GM06990 (cell line): Measurements from ENCODE around the gene ALDOC.

ENCODE experiments used
- DNase-seq: peaks from one replicate; pipeline ENCODE4 v3.0.0-alpha.2; 2011; ENCODE audit not compliant: insufficient read length; ENCODE audit errors: extremely low read depth
- H3K27me3 ChIP-seq: replicated peaks from 2 replicates; pipeline ENCODE4 v1.6.0; 2011; ENCODE audit warnings: low read length; ENCODE audit not compliant: control insufficient read depth, insufficient read depth
- H3K36me3 ChIP-seq: 2 replicates; pipeline ENCODE4 v1.5.1; 2011; ENCODE audit warnings: low read length; ENCODE audit not compliant: control insufficient read depth, insufficient read depth
- H3K4me3 ChIP-seq: replicated peaks from 2 replicates; pipeline ENCODE4 v1.5.1; 2011; ENCODE audit warnings: low read depth, mild to moderate bottlenecking, control low read depth, low read length
- CTCF ChIP-seq: IDR thresholded peaks from 2 replicates; pipeline ENCODE4 v1.5.1; 2011; ENCODE audit warnings: low read length, control low read depth, mild to moderate bottlenecking, inconsistent platforms; ENCODE audit not compliant: insufficient read depth, poor library complexity, severe bottlenecking

ALDOC gene

DNA sequence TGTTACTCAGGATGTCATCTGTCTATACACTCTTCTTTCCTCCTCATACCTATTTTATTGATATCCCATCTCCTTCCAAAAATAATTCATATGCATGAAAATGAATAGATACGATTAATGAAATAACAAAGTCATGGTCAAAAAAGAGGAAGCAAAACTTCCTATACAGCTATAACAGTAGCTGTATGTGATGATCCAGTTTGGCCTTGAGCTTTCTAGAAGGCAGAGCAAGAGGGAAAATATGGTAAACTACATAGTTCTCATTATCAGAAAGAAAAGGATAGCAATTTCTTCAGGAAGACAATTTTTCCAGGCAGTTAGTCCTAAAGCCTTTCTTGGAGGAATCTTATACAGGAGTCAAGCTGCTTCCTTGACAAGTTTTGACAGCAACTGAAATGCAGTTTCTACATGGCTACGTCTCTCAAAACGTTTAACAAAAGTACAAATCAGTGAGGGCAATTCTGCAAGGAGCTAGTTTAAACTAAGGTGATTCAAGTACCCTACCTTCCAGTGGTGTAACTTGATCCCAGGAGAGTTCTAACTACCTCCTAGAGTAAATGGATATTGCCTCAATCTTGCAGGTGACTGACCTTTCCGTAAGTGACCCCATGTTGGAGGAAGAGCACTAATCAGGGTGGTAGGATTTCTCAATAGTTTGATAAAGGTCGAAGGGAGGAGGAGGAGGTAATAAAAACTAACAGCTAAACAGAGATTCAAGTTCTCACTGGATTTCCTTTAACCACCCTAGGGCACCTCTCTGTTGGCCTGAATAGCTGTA lies 21.1 kb upstream of the ALDOC start:
- Histone ChIP-seq H3K4me3 (peak overlapping the region; percentile 90), H3K36me3 (peaks cover 6% of the 10 kb centered on the region), H3K27me3 (no peaks in the 10 kb centered on the region)
- TF ChIP-seq CTCF: no peak
- DNase-seq: no peak

DNA sequence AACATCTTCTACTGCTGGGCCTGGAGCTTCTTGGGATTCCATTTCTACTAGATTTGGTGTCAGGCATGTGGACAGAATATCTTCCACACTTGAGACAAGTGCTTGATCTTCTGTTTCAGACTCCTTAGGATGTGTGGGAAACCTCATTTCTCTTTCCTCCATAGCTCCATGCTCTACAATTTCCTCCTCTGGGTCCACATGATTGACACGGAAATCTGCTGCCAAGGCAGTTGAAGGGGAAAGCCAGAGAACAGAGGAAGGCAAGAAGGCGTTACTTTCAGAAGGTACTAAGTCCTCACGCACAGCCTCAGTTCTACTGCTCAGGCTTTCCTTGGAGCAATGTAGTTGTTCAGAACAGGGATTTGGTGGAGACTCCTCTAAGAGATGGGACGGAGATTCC lies 15.6 kb upstream of the ALDOC start:
- TF ChIP-seq CTCF: no peak
- DNase-seq: no peak
- H3K27me3 ChIP-seq: no peaks in the 10 kb centered on the region
- peaks cover 31% of the 10 kb centered on the region for H3K36me3 ChIP-seq
- no peak overlapping the region for H3K4me3 ChIP-seq

DNA sequence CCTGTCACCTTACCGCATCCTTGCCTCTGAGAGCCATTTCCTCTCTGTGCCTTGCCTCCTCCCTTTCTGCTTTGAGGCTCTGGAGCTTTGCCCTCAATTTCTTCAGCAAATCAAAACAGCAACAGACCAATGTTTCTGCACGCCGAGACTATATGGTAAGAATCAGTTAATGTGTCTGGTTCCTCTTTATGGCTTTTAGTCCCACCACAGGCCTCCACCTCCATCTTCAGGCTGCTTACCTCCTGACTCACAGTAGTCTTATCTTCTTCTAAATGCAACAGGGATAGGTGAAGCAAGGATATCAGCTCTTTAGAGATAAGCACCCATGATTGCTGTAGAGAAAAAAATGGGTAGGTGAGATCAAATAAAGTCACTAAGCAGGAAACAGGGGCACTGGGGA lies 9.2 kb upstream of the ALDOC start:
- Histone ChIP-seq H3K36me3 (peaks cover 34% of the 10 kb centered on the region), H3K27me3 (no peaks in the 10 kb centered on the region), H3K4me3 (no peak overlapping the region)
- no peak for TF ChIP-seq CTCF
- DNase-seq: no peak

GRCh38 chr17:28584434-28584833 lies 7.7 kb upstream of the ALDOC start:
- H3K36me3 ChIP-seq: peaks cover 32% of the 10 kb centered on the region
- H3K4me3 ChIP-seq: no peak overlapping the region
- no peak for DNase-seq
- H3K27me3 ChIP-seq: no peaks in the 10 kb centered on the region
- TF ChIP-seq CTCF: no peak

- Histone ChIP-seq H3K27me3 (no peaks in the 10 kb centered on the region), H3K36me3 (peaks cover 37% of the 10 kb centered on the region), H3K4me3 (no peak overlapping the region)
- no peak for DNase-seq
- no peak for TF ChIP-seq CTCF
Measured at GRCh38 chr17:28582513-28582912, 5.8 kb upstream of the ALDOC start.

DNA sequence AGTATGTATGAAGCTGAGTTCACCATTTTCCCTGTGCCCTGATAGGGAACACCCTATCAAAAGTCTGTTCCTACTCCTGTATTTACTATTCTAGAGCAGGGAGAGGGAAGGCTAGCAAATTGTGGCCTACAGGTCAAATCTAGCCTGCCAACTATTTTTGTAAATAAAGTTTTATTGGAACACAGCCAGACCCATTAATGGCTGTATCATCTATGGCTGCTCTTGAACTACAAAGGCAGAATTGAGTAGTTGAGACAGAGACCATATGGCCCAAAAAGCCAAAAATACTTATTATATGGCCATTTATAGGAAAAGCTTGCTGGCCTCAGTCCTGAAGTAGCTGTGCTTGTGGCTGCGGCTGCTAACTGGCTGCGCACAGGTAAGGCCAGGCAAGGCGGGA lies 4.3 kb upstream of the ALDOC start:
- DNase-seq: no peak
- TF ChIP-seq CTCF: no peak
- Histone ChIP-seq H3K27me3 (no peaks in the 10 kb centered on the region), H3K4me3 (no peak overlapping the region), H3K36me3 (peaks cover 35% of the 10 kb centered on the region)
